Esophagus (tissue), 2 donors: ENCODE results near the gene PDGFD. TPM values are rescaled to one million over a fixed set of nuclear protein-coding genes. Genes with fewer than 3 reads are reported as not detected.

ENCODE experiments used
- H3K27ac ChIP-seq, 2 donors: one replicate each; pipeline ENCODE4 v1.5.1; 2013; ENCODE audit warnings: low read depth in 2 of 2, mild to moderate bottlenecking in 2 of 2, inconsistent platforms in 1 of 2, low read length in 1 of 2, moderate library complexity in 1 of 2
- H3K27me3 ChIP-seq, 2 donors: one replicate each; pipeline ENCODE4 v1.6.1; 2013; ENCODE audit warnings: low read length in 2 of 2, control low read depth in 1 of 2, mild to moderate bottlenecking in 1 of 2; ENCODE audit not compliant: insufficient read depth in 2 of 2, control insufficient read depth in 1 of 2
- H3K36me3 ChIP-seq, 2 donors: one replicate each; pipeline ENCODE4 v1.6.1; 2013; ENCODE audit warnings: low read length in 1 of 2; ENCODE audit not compliant: control insufficient read depth in 2 of 2, insufficient read depth in 2 of 2
- H3K4me1 ChIP-seq, 2 donors: one replicate each; pipeline ENCODE4 v1.6.1; 2013; ENCODE audit warnings: low read length in 1 of 2; ENCODE audit not compliant: control insufficient read depth in 2 of 2, insufficient read depth in 2 of 2
- H3K4me3 ChIP-seq, 2 donors: one replicate each; pipeline ENCODE4 v1.5.1; 2013; ENCODE audit warnings: low read length in 2 of 2, mild to moderate bottlenecking in 2 of 2, low read depth in 1 of 2, moderate library complexity in 1 of 2
- H3K9me3 ChIP-seq, 2 donors: one replicate each; pipeline ENCODE4 v1.6.1; 2013; ENCODE audit warnings: mild to moderate bottlenecking in 2 of 2, low read depth in 1 of 2, low read length in 1 of 2, moderate library complexity in 1 of 2; ENCODE audit not compliant: control insufficient read depth in 2 of 2, insufficient read depth in 1 of 2
- WGBS, 2 donors: extraction: QIAGEN DNeasy Blood & Tissue Kit; methylation state at CpG; one replicate each; pipeline ENCODE4 v1.1.7; 2013; 5-methylcytosine and 5-hydroxymethylcytosine counted together
- polyA plus RNA-seq, 2 donors: library from polyadenylated mRNA; stranded (reverse); fragments of 200-250 nt; gene quantifications; one replicate each; pipeline ENCODE4 v1.2.3, GENCODE V29; 2013
- donor health status: healthy with polysubstance abuse.
- donor health status: Bipolar disorder and iron deficiency.

The PDGFD gene
- polyA plus RNA-seq, 2 donors: 0.35 to 0.52 TPM

- Histone ChIP-seq H3K27ac (no peak overlapping the region), H3K9me3 (no peaks in the 10 kb centered on the region), H3K4me1 (no peaks in the 10 kb centered on the region), H3K4me3 (no peak overlapping the region), H3K36me3 (no peaks in the 10 kb centered on the region), H3K27me3 (no peaks in the 10 kb centered on the region)
- WGBS, 2 donors: 41 to 64% methylated on average over 2 of the region's 2 CpGs
Observed at GRCh38 chr11:104148074-104148473, 15.9 kb downstream of the PDGFD start.

- 65 to 78% methylated on average over 3 of the region's 3 CpGs for WGBS, 2 donors
- no peak overlapping the region for H3K4me3 ChIP-seq
- no peaks in the 10 kb centered on the region for H3K27me3 ChIP-seq
- no peaks in the 10 kb centered on the region for H3K4me1 ChIP-seq
- no peak overlapping the region for H3K27ac ChIP-seq
- H3K36me3 ChIP-seq: no peaks in the 10 kb centered on the region
- H3K9me3 ChIP-seq: no peaks in the 10 kb centered on the region
Observed at GRCh38 chr11:104146943-104147342, 17.0 kb downstream of the PDGFD start.

- Histone ChIP-seq H3K36me3 (no peaks in the 10 kb centered on the region), H3K4me3 (no peak overlapping the region), H3K9me3 (no peaks in the 10 kb centered on the region), H3K4me1 (no peaks in the 10 kb centered on the region), H3K27me3 (no peaks in the 10 kb centered on the region), H3K27ac (no peak overlapping the region)
- WGBS, 2 donors: 71% methylated on average over 3 of the region's 3 CpGs
Observed at GRCh38 chr11:104146421-104146820, 17.5 kb downstream of the PDGFD start.

- Histone ChIP-seq H3K27ac (no peak overlapping the region), H3K36me3 (no peaks in the 10 kb centered on the region), H3K4me3 (no peak overlapping the region), H3K4me1 (no peaks in the 10 kb centered on the region), H3K9me3 (no peaks in the 10 kb centered on the region), H3K27me3 (no peaks in the 10 kb centered on the region)
- 89 to 94% methylated on average over 3 of the region's 3 CpGs for WGBS, 2 donors
Observed at GRCh38 chr11:104145062-104145461, 18.9 kb downstream of the PDGFD start.

GRCh38 chr11:104142698-104143097 is 21.2 kb downstream of the PDGFD start:
- 90 to 96% methylated on average over 6 of the region's 6 CpGs for WGBS, 2 donors
- no peak overlapping the region for H3K4me3 ChIP-seq
- no peaks in the 10 kb centered on the region for H3K27me3 ChIP-seq
- no peaks in the 10 kb centered on the region for H3K4me1 ChIP-seq
- H3K36me3 ChIP-seq: no peaks in the 10 kb centered on the region
- H3K27ac ChIP-seq: no peak overlapping the region
- H3K9me3 ChIP-seq: no peaks in the 10 kb centered on the region

- Histone ChIP-seq H3K36me3 (no peaks in the 10 kb centered on the region), H3K27me3 (no peaks in the 10 kb centered on the region), H3K9me3 (no peaks in the 10 kb centered on the region), H3K27ac (no peak overlapping the region), H3K4me3 (no peak overlapping the region), H3K4me1 (no peaks in the 10 kb centered on the region)
Observed at GRCh38 chr11:104136861-104137260, 27.1 kb downstream of the PDGFD start.

GRCh38 chr11:104134745-104135144 is 29.2 kb downstream of the PDGFD start:
- Histone ChIP-seq H3K4me1 (no peaks in the 10 kb centered on the region), H3K27ac (no peak overlapping the region), H3K36me3 (no peaks in the 10 kb centered on the region), H3K27me3 (no peaks in the 10 kb centered on the region), H3K4me3 (no peak overlapping the region), H3K9me3 (no peaks in the 10 kb centered on the region)
- WGBS, 2 donors: 54 to 67% methylated on average over 1 of the region's 1 CpG

GRCh38 chr11:104130161-104130560 is 33.8 kb downstream of the PDGFD start:
- no peak overlapping the region for H3K4me3 ChIP-seq
- H3K4me1 ChIP-seq: no peaks in the 10 kb centered on the region
- no peaks in the 10 kb centered on the region for H3K9me3 ChIP-seq
- no peaks in the 10 kb centered on the region for H3K27me3 ChIP-seq
- H3K36me3 ChIP-seq: no peaks in the 10 kb centered on the region
- WGBS, 2 donors: 81 to 86% methylated on average over 1 of the region's 1 CpG
- H3K27ac ChIP-seq: no peak overlapping the region

GRCh38 chr11:104129145-104129544 is 34.8 kb downstream of the PDGFD start:
- Histone ChIP-seq H3K36me3 (no peaks in the 10 kb centered on the region), H3K27ac (no peak overlapping the region), H3K27me3 (no peaks in the 10 kb centered on the region), H3K4me3 (no peak overlapping the region), H3K4me1 (no peaks in the 10 kb centered on the region), H3K9me3 (no peaks in the 10 kb centered on the region)
- 78 to 79% methylated on average over 3 of the region's 3 CpGs for WGBS, 2 donors

GRCh38 chr11:104127828-104128227 is 36.1 kb downstream of the PDGFD start:
- no peak overlapping the region for H3K27ac ChIP-seq
- H3K36me3 ChIP-seq: no peaks in the 10 kb centered on the region
- no peak overlapping the region for H3K4me3 ChIP-seq
- H3K4me1 ChIP-seq: no peaks in the 10 kb centered on the region
- H3K9me3 ChIP-seq: no peaks in the 10 kb centered on the region
- H3K27me3 ChIP-seq: no peaks in the 10 kb centered on the region
- 73 to 74% methylated on average over 2 of the region's 2 CpGs for WGBS, 2 donors
